GM19455 (cell line): ENCODE measurements around the gene IMPG2.
"Not testable (repeated sequence)": the region's sequence is repeated elsewhere in the genome, so short reads cannot be mapped to it uniquely, and the experiment has no call there.

Source experiments
- ATAC-seq: cut with Tn5 transposase; IDR thresholded peaks from one replicate; pipeline ENCODE4 v1.9.1; 2021; ENCODE audit not compliant: unreplicated experiment

Gene IMPG2

GRCh38 chr3:101320475-101320874, at the start of gene IMPG2:
IMPG2 (minus strand) TSS chr3:101320575; CDS start chr3:101320372, 203 bp downstream.
- ATAC-seq = no peak

DNA sequence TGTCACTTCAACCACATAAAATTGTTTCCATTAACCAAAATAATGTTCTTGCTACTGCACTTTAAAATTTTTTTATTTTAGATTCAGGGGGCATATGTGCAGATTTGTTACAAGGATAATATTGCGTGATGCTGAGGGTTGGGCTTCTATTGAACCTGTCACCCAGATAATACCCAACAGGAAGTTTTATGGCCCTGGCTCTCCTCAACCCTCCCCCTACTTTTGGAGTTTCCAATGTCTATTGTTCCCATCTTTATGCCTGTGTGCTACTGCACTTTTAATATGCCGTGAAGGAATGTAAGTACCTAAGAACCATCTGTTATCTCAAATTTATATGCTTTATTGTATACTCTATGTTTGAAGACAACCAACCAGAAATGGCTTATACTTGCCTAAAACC, 42.0 kb upstream of the IMPG2 start:
- no peak for ATAC-seq

DNA sequence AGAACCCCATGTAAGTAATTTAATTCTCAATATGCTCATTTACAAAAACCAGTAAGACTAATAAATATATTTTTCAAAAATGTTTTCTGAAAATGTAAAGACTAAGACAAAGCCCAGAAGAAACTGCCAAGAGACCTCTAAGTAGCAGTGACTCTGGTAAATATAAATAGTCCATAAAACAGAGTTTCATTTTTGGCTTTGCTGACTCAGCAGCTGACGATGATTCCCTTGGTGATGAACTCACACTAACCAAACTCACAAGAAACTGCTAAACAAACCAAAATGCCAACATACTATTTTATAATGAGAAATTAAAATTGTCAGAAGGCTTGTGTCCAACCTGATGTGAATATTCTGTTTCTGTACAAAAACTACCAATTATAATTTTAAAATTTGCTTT, 31.5 kb upstream of the IMPG2 start:
- no peak for ATAC-seq

- ATAC-seq = no peak
Observed at GRCh38 chr3:101340591-101340990, 20.2 kb upstream of the IMPG2 start.

DNA sequence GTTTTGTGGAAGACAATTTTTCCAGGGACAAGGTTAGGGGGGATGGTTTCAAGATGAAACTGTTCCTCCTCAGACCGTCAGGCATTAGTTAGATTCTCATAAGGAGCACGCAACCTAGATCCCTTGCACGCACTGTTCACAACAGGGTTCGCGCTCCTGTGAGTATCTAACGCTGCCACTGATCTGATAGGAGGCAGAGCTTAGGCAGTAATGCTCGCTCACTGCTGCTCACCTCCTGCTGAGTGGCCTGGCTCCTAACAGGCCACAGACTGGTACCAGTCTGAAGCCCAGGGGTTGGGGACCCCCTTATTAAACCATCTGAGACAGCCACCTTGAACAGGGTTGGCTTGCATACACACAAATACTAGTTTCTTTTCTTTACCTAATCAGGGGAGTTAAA, 13.5 kb upstream of the IMPG2 start:
- no peak for ATAC-seq

- no peak for ATAC-seq
Observed at GRCh38 chr3:101329016-101329673, 8.8 kb upstream of the IMPG2 start.

- ATAC-seq = no peak
Observed at GRCh38 chr3:101325393-101326134, 5.2 kb upstream of the IMPG2 start.

GRCh38 chr3:101319531-101319930, 844 bp downstream of the IMPG2 start:
- ATAC-seq = no peak

DNA sequence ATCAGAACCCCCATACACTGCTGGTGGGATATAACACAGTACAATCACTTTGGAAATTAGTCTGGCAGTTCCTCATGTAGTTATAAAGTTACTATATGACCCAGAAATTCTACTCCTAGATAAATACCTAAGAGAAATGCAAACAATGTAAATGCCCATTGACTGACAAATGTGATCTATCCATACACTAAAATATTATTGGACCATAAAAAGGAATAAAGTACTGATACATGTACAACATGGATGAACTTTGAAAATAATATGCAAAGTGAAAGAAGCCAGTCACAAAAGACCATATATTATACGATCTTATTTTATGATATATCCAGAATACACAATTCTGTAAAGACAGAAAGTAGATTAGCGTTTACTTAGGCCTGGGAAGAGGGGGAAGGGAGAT, 7.8 kb downstream of the IMPG2 start:
- ATAC-seq = no peak

DNA sequence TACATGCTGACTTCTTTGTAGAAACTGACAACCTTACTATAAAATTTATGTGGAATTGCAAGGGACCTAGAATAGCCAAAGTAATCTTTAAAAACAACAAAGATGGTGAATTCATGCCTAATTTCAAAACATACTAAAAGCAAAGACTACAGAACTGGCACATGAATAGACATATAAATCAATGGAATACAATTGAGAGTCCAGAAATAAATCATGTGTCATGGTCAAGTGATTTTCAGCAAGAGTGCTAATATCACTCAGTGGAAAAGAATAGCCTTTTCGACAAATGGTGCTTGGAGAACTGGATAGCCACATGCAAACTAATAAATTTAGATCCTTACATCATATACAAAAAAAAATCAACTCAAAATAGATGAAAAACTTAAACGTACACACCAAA, 8.7 kb downstream of the IMPG2 start:
- no peak for ATAC-seq

DNA sequence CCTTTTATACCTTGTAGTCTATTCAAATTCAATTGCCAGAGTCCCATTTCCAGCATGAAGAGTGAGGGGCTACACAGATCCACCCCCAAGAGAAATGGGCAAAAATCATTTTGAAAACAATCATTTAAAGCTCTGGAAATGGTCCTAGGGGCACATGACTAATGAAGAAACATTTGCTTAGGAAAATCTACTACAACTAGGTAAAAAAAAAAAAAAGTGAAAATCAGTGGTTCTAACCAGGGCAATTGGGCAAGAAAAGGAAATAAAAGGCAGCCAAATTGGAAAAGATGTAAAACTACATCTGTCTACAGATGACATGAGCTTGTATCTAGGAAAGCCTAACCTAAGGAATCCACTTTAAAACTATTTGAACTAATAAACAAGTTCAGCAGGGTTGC, 9.4 kb downstream of the IMPG2 start:
- no peak for ATAC-seq

DNA sequence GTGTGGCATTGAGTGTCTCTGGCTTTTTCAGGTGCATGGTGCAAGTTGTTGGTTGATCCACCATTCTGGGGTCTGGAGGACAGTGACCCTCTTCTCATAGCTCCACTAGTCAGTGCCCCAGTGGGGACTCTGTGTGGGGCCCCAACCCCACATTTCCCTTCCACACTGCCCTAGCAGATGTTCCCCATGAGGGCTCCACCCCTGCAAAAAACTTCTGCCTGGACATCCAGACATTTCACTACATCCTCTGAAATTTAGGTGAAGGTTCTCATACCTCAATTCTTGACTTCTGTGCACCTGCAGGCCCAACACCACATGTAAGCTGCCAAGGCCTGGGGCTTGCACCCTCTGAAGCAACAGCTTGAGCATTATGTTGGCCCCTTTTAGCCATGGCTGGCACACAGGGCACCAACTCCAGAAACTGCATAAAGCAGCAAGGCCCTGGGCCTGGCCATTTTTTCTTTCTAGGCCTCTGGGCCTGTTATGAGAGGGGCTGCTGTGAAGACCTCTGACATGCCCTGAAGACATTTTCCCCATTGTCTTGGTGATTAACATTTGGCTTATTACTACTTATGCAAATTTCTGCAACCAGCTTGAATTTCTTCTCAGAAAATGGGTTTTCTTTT, 12.1 kb downstream of the IMPG2 start:
- not testable (repeated sequence) for ATAC-seq

DNA sequence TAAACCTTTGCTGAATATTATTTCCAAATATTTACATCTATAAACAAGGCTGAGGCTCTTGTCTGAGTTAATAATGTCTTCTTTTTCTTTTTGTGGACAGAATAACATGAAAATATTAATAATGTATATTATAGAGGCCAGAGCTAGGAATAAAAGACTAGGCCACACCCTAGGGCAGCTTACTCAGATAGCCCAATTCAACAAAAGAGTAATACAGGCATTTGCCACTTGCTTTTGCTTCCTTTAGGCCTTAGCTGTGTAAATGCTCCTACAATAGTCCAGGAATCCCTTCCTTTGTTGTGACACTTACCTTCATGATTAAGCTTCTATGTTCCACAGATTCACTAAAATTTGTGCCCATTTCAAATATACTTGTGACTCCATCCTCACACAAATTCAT, 16.5 kb downstream of the IMPG2 start:
- no peak for ATAC-seq

DNA sequence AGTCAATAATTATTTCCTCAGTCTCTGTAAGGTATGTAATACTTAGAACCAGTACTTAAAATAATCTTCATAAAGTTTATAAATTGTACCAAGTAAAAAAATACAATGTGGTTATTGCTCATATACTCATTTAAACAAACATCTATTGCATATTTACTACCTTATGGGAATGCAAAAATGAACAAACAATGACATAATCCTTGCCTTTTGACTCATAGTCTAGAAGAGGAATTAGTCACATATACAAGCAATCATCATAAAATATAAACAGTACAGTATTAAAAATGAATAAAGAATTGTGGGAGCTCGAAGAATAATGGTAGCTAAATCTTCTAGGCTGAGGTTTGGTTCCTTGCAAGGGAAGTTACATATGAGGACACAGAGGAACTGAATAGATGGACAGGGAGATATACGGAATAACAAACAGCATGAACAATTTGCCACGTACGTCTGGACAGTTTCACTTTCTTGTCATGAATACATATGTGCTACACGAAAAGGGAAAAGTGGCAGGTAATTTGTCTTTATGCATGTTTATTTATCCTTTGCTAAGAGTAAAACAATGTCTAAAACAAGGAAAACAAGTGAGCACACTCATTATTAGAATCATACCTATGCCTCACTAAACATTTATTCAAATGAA, 17.2 kb downstream of the IMPG2 start:
- ATAC-seq = no peak

- ATAC-seq = no peak
Observed at GRCh38 chr3:101300073-101300472, 20.3 kb downstream of the IMPG2 start.

GRCh38 chr3:101292027-101292426, 28.3 kb downstream of the IMPG2 start:
- ATAC-seq = no peak

- no peak for ATAC-seq
Observed at GRCh38 chr3:101288294-101288693, 32.1 kb downstream of the IMPG2 start.

DNA sequence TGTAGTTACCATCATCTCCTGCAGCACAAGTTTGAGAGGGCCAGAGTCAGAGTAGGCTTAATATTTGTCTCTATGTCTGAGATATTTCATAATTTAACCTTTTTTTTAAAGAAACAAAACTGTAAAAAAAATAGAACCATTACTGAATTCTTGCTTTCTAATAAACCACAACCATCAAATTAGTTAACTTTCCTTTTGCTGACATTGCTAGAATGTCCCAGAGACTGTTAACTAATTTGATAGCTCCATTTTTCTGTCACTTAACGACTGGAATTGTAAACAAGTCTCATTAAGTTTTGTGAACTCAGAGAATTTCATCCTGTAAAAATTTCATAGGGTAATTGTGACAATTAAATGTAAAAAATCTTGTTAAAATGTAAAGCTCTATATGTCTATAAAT, 35.6 kb downstream of the IMPG2 start:
- ATAC-seq = no peak

- ATAC-seq = no peak
Observed at GRCh38 chr3:101281521-101282030, 38.8 kb downstream of the IMPG2 start.

GRCh38 chr3:101279765-101280385, 40.5 kb downstream of the IMPG2 start:
- ATAC-seq = no peak

DNA sequence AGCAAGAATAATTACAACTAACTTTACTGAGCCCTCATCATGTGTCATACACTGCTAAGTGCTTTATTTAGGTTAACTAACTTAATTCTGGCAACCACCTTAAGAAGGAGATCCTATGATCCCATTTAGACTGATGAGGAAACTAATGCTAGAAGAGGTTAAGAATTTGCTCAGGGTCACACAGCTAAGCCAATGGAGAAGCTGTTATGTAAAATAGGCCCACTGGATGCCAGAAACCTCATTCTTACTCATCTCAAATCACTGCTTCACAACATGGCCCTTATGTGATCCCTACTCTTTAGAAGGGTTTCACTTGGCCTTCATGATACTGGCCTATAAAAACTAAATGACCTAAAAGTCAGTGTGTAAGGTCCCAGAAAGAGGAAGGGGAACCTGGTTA, 41.2 kb downstream of the IMPG2 start:
- no peak for ATAC-seq
